GM18873 (cell line): Measurements from ENCODE around the gene SEMA4C.
A peak's percentile ranks its signal among the peaks of the same experiment; 100 is the strongest.
"Not testable (repeated sequence)": the region's sequence is repeated elsewhere in the genome, so short reads cannot be mapped to it uniquely, and the experiment has no call there.

Experiments
- ATAC-seq: cut with Tn5 transposase; IDR thresholded peaks from one replicate; pipeline ENCODE4 v1.9.1; 2021; ENCODE audit warnings: mild to moderate bottlenecking, moderate library complexity, moderate number of reproducible peaks; ENCODE audit not compliant: unreplicated experiment, low FRiP score

The SEMA4C gene

DNA sequence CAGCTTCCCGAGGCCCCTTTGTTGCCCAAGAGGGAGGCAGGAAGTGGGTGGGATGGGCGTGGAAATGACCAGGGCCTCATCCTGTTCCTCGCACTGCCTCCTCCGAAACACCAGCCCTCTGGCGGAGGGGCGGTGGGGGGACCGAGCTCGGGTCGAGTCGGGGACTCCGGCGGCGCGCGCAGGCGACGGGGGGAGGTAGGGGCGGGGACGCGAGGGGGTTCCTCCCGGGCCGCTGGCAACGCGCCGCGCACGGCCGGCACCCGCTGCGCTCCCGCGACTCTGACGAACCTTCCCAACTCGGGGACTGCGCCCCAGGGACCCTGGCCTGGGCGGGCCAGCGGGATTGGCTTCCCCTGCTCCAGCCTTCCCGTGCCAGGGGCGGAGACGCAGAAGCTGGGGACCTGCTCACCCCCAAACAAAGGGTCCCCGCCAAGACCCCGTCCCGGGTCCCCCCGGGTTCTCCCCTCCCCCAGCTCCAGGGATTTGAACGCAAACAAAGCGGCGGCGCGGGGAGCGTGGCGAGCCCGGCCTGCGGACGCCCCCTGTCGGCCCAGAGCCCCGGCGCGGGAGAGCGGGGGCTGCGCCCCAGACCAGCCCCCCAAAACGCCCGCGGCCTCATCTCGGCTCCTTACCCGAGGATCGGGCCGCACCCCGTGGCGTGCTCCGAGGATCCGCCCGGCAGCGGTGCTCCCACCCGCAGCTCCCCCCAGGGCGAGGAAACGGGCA lies 1.2 kb downstream of the SEMA4C start:
- ATAC-seq = no peak

DNA sequence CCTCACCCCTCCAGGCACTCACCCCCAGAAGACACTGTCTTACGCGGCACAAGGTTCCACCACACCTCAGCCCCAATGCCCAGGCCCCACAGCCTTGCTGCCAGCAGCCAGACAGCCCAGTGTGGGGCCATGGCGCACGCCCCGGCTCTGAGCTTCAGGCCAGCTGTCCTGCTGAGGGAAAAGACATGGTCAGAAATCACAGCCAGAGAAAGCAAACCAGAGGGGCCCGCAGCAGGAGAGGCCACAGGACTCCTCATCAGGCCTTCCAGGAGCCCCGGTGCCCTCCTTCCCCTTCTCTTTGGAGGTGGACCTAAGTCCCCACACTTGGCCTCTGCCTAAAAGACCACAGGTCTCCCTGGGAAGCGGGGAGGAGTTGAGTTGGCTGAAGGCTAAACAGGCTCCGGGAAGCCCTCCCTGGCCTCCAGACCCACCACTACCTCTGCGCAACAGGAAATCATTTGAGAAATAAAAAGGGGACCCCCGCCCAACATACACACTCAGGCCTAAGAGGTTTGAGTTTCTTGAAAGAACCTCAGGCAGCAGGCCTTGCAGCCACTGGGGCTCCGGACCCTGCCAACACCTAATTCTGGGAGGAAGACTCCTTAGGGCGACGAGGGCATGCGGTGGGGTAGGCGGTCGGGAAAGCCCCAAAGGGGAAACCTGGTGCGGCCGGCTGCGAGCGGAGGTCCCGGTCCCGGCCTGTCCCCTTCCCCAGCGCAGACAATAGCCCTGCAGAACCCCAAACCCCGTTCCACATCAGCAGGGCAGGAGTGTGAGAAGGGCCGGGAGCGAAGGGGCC lies 1.9 kb downstream of the SEMA4C start:
- no peak for ATAC-seq

- ATAC-seq = no peak
Measured at GRCh38 chr2:96866986-96867755, 2.7 kb downstream of the SEMA4C start.

DNA sequence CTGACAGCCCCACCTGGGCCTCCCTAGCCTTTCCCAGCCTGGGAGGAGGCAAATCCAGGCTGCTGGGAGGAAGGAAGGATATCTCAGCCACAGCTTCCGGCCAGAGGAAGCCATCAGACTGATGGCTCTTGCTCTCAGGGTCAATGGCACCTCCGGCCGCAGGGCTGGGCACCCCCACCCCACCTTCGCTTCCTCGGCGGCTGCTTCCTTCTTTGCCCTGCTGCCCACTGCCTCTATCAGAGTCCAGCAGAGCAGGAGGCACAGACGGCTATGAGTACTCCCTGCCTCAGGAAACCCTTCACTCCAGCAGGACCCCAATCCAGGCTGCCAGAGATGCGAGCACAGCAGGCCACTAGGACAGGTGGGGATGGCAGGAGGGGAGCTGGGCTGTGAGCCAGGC lies 3.3 kb downstream of the SEMA4C start:
- no peak for ATAC-seq

DNA sequence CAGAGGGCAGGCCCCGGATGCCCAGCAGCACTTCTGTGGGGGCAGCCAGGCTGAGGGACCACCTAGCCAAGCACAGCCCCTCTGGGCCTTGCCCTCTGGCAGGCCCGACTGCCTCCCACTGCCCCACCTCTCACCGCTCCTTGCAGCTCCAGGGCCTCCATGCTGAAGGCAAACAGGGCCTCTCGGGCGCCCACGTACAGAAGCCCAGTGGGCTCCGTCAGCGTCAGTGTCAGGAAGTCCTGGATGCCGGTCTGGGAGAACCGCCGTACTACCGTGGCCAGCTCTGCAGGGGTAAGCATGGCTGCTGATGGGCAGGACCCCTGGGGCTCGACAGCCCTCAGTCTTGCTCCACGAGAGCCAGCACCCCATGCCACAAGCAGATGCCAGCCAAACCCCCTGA lies 3.7 kb downstream of the SEMA4C start:
- ATAC-seq = no peak

- ATAC-seq = no peak
Measured at GRCh38 chr2:96865654-96866053, 4.2 kb downstream of the SEMA4C start.

GRCh38 chr2:96864343-96865091 lies 5.4 kb downstream of the SEMA4C start:
- no peak for ATAC-seq

- no peak for ATAC-seq
Measured at GRCh38 chr2:96863575-96864342, 6.1 kb downstream of the SEMA4C start.

DNA sequence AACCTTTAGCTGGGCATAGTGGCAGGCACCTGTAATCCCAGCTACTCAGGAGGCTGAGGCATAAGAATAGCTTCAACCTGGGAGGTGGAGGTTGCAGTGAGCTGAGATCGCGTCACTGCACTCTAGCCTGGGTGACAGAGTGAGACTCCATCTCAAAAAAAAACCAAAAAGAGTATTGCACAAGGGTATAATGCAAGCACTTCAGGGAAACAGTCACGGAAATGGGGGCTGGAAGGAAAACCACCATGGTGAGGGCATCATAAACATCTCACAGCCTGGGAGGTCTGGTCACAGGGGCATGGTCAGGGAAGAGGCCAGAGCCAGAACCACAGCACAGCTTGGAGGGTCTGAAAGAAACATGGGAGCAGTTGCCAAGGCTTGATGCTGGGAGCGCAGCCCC lies 6.8 kb downstream of the SEMA4C start:
- not testable (repeated sequence) for ATAC-seq

DNA sequence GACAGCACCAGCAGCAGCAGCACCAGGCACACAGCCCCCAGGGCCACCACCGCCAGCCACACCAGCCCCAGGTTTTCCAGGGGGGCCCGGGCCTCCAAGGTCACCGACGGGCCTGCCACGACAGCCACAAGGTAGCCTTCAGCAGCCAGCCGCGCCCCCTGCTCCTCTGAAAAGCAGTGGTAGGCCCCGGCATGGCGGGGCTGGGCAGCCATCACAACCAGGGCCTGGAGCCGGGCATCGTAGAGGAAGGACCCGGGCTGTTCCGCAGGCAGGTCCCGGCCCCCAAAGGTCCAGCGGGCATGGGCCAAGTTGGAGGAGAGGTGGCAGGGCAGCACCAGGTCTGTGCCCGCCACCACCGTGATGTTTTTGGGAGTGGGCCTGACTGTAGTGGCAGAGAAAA lies 8.8 kb downstream of the SEMA4C start:
- ATAC-seq = no peak

GRCh38 chr2:96860065-96861029 lies 9.5 kb downstream of the SEMA4C start:
- ATAC-seq = no peak

DNA sequence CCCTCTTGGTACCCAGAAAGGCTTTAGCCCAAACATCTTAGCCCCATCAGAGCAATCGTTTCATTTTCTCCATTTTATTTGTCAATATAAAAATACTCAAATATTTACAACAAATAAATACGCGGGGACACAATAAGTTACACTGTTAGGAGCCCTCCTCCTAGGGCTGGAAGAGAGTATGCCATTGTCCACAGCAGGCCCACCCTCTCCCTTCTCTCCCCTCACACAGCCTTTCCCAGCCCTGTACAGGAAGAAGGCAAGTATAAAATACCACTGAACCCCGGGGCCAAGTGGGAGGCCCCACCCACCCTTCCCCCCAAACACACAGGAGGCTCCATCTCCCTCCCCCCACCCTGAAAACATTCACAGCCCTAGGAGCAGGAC lies 10.2 kb downstream of the SEMA4C start:
- ATAC-seq = no peak

DNA sequence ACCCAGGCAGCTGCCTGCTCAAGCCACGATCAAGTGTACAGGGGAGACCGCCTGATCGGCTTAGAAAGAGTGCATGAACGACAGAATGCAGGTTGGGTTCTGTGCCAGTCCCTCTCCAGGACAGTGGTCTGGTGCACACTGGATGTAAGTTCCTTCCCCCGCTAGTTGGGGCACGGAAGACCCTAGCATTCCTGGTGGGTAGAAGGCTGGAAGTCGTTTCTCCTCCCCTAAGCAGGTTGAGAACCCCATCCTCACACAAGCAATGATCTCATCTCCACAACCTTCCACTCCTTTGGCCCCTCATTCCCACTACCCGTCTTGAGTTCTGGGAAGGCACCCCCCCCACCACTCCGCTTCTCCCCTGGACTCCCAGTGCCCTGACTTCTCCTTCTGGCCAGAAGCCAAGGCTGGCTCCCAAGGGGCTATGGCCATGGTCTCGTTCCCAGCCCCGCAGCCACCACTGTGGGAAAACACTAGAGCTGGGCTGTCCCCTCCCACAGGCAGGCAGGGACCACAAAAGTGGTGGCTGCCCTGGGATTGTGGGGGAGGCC lies 10.7 kb downstream of the SEMA4C start:
- ATAC-seq = no peak

GRCh38 chr2:96857667-96858372 lies 12.1 kb downstream of the SEMA4C start, which contains the start of gene ANKRD39:
ANKRD39 (minus strand) TSS chr2:96858016; CDS start chr2:96857987, 29 bp downstream.
- ATAC-seq = peak; percentile 91

- ATAC-seq = no peak
Measured at GRCh38 chr2:96856776-96857666, 12.9 kb downstream of the SEMA4C start.

DNA sequence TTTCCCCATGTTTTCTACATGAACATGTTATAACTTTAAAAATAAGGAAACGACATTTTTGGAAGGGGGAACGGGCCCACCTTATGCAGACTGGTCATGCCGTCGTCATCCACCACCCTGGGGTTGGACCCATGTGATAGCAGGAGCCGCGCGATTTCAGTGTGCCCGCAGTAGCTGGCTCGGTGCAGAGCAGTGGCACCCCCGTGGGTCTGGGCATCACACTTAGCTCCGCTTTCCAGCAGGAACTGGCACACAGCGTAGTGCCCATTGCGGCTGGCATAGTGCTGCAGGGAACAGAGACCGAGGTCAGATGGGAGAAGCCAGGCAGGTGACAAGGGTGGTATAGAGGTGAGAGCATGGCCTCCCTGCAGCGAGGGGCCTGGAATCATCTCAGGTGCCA lies 16.6 kb downstream of the SEMA4C start:
- no peak for ATAC-seq

DNA sequence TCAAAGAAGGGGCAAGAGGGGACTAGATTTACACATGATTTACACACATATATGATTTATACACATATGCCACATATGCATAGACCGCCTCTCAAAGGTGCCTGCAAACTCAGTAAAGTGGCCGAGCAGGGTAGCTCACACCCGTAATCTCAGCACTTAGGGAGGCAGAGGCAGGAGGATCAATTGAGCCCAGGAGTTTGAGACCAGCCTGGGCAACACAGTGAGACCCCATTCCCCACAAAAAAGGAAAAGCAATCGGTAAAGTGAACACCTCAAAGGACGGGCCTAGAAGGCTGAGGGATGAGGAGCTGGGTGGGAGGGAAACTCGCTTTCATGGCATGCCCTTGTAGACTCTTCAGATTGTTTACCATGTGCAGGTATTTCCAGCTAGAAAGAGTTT lies 17.2 kb downstream of the SEMA4C start:
- no peak for ATAC-seq
